ENCODE results near the gene FSD1L. TPM values are rescaled to one million over a fixed set of nuclear protein-coding genes. Genes with fewer than 3 reads are reported as not detected.

FSD1L gene
- total RNA-seq (ENCODE audit: low replicate concordance), result 11.5 and 19.8 TPM in 2 replicates

- Histone ChIP-seq H3K27me3 (no peaks in the 10 kb centered on the region), H3K9me3 (ENCODE audit: low read depth) (no peaks in the 10 kb centered on the region), H3K9ac (peak within 1 kb of the TSS; percentile 70), H3K27ac (peak within 1 kb of the TSS; percentile 89), H3K79me2 (ENCODE audit: low read depth) (peaks cover 49% of the 10 kb centered on the region), H3F3A (ENCODE audit: low read depth) (peaks cover 23% of the 10 kb centered on the region), H3K4me1 (peaks cover 13% of the 10 kb centered on the region), H3K4me2 (peak within 1 kb of the TSS; percentile 95), H4K20me1 (ENCODE audit: low read depth) (peaks cover 39% of the 10 kb centered on the region), H3K36me3 (no peaks in the 10 kb centered on the region), H2AFZ (replicated peaks) (peak within 1 kb of the TSS; percentile 86), H3K4me3 (peak within 1 kb of the TSS; percentile 83)
- H3K9me3 Mint-ChIP-seq, result peaks cover 7% of the 10 kb centered on the region
- peak; percentile 96 for DNase-seq (ENCODE audit: low spot score)
- peak within 1 kb of the TSS; percentile 97 for H3K4me3 Mint-ChIP-seq
- H3K27ac Mint-ChIP-seq, result peak within 1 kb of the TSS; percentile 98
- peaks cover 13% of the 10 kb centered on the region for H3K36me3 Mint-ChIP-seq
- H3K4me1 Mint-ChIP-seq, result peaks cover 41% of the 10 kb centered on the region
- TF ChIP-seq EZH2phosphoT487 (IDR thresholded peaks at IDR 0.05) (no peak), CTCF (IDR thresholded peaks at IDR 0.05) (peak; percentile 13)
- peaks cover under 1% of the 10 kb centered on the region for H3K27me3 Mint-ChIP-seq (ENCODE audit: insufficient read depth, low read depth)
Observed at GRCh38 chr9:105447814-105448812, at the start of gene FSD1L. Gene FSD1L (plus strand): TSS chr9:105448034. CDS start chr9:105448221, 187 bp downstream.

- H3K4me1 ChIP-seq, result peaks cover 33% of the 10 kb centered on the region
- H3K9me3 Mint-ChIP-seq, result no peaks in the 10 kb centered on the region
- peaks cover 8% of the 10 kb centered on the region for H3K4me1 Mint-ChIP-seq
Observed at GRCh38 chr9:105399117-105399516, 48.7 kb upstream of the FSD1L start.

GRCh38 chr9:105401651-105402050 is 46.2 kb upstream of the FSD1L start:
- Mint-ChIP-seq H3K36me3 (peaks cover 3% of the 10 kb centered on the region), H3K9me3 (peaks cover 3% of the 10 kb centered on the region), H3K27me3 (ENCODE audit: insufficient read depth, low read depth) (no peaks in the 10 kb centered on the region), H3K4me1 (peaks cover 12% of the 10 kb centered on the region), H3K4me3 (no peak overlapping the region), H3K27ac (no peak overlapping the region)
- H3K4me3 ChIP-seq, result no peak overlapping the region
- H3K9me3 ChIP-seq (ENCODE audit: low read depth), result no peaks in the 10 kb centered on the region
- H3K9ac ChIP-seq, result no peak overlapping the region
- no peaks in the 10 kb centered on the region for H3K79me2 ChIP-seq (ENCODE audit: low read depth)
- no peak overlapping the region for H3K4me2 ChIP-seq
- no peaks in the 10 kb centered on the region for H4K20me1 ChIP-seq (ENCODE audit: low read depth)
- peaks cover 21% of the 10 kb centered on the region for H3F3A ChIP-seq (ENCODE audit: low read depth)
- peaks cover 40% of the 10 kb centered on the region for H3K4me1 ChIP-seq
- no peaks in the 10 kb centered on the region for H3K27me3 ChIP-seq
- no peaks in the 10 kb centered on the region for H3K36me3 ChIP-seq
- no peak overlapping the region for H2AFZ ChIP-seq (replicated peaks)
- DNase-seq (ENCODE audit: low spot score), result peak; percentile 45
- no peak overlapping the region for H3K27ac ChIP-seq
- TF ChIP-seq EZH2phosphoT487 (IDR thresholded peaks at IDR 0.05), result no peak
- TF ChIP-seq CTCF (IDR thresholded peaks at IDR 0.05), result no peak
- TF ChIP-seq EZH2 (IDR thresholded peaks at IDR 0.05), result no peak

More at GRCh38 chr9:105399117-105399516, 48.7 kb upstream of the FSD1L start:
- no peak overlapping the region for H3K27ac Mint-ChIP-seq
- H3K9ac ChIP-seq, result no peak overlapping the region
- no peaks in the 10 kb centered on the region for H3K27me3 Mint-ChIP-seq (ENCODE audit: insufficient read depth, low read depth)
- peak overlapping the region; percentile 42 for H3K27ac ChIP-seq
- no peaks in the 10 kb centered on the region for H3K36me3 ChIP-seq
- no peaks in the 10 kb centered on the region for H3K9me3 ChIP-seq (ENCODE audit: low read depth)
- no peak overlapping the region for H3K4me2 ChIP-seq
- no peak overlapping the region for H3K4me3 ChIP-seq
- H3K36me3 Mint-ChIP-seq, result peaks cover 1% of the 10 kb centered on the region
- H2AFZ ChIP-seq (replicated peaks), result no peak overlapping the region
- no peak for TF ChIP-seq CTCF (IDR thresholded peaks at IDR 0.05)
- TF ChIP-seq EZH2phosphoT487 (IDR thresholded peaks at IDR 0.05), result no peak
- no peak for TF ChIP-seq EZH2 (IDR thresholded peaks at IDR 0.05)
- no peaks in the 10 kb centered on the region for H4K20me1 ChIP-seq (ENCODE audit: low read depth)
- H3K4me3 Mint-ChIP-seq, result no peak overlapping the region
- H3K79me2 ChIP-seq (ENCODE audit: low read depth), result no peaks in the 10 kb centered on the region
- no peaks in the 10 kb centered on the region for H3K27me3 ChIP-seq
- peak; percentile 62 for DNase-seq (ENCODE audit: low spot score)
- H3F3A ChIP-seq (ENCODE audit: low read depth), result peaks cover 21% of the 10 kb centered on the region

Data from neural progenitor cell (in vitro differentiated cells).